ENCODE results near the gene HCN2. TPM values are rescaled to one million over a fixed set of nuclear protein-coding genes. Genes with fewer than 3 reads are reported as not detected.
A peak's percentile ranks its signal among the peaks of the same experiment; 100 is the strongest.

HCN2 gene
- total and polyA plus RNA-seq, 2 of the 13 experiments (the other 11 are each of a cell fraction or from before 2014, with no cell fraction given) = 0.01 TPM; not detected in 1

GRCh38 chr19:616747-617526, 27.3 kb downstream of the HCN2 start:
- intact Hi-C loops (cut with micrococcal nuclease; ENCODE audit: unreplicated experiment) (no loop called here), in situ Hi-C loops (cut with HindIII; ENCODE audit: extremely low pct_ligation_motif_present, low pct_unique_long_range_greater_than_20kb) (no loop called here)
- ChIA-PET CTCF (ENCODE audit: low intra/inter-chr PET ratio, low total read pairs) (no interaction called here), POLR2A (interaction anchor here (0.6 kb wide), 1 partner anchor 102 kb away, joined by 3 read pairs; no protein-coding TSS in a partner anchor)
- Histone ChIP-seq H3K4me2 (ENCODE audit: low read depth, low read length) (no peak overlapping the region), H3K27me3 (ENCODE audit: control insufficient read depth in 1 of 2, insufficient read depth in 2 of 2, low read length in 2 of 2) (no peaks in the 10 kb centered on the region), H3K36me3 (replicated peaks in 1 of 2; ENCODE audit: control insufficient read depth in 1 of 2, insufficient read depth in 2 of 2, low read length in 2 of 2) (peaks cover 9 to 25% of the 10 kb centered on the region in 2 experiments; a peak in 4 of 5 replicates), H3K27ac (ENCODE audit: extremely low read length, insufficient read depth, low read length) (no peak overlapping the region), H3K4me1 (ENCODE audit: insufficient read depth, low read length) (no peaks in the 10 kb centered on the region), H3K4me3 (replicated peaks in 1 of 3; ENCODE audit: insufficient read depth in 1 of 3, low read depth in 2 of 3, low read length in 3 of 3) (no peak overlapping the region), H2AFZ (ENCODE audit: low read length) (no peak overlapping the region), H4K20me1 (ENCODE audit: insufficient read depth, low read length) (no peaks in the 10 kb centered on the region), H3K79me2 (ENCODE audit: insufficient read depth, low read length) (no peaks in the 10 kb centered on the region), H3K9me3 (ENCODE audit: low read length) (no peaks in the 10 kb centered on the region), H3K9ac (ENCODE audit: insufficient read depth, low read depth, low read length) (no peak overlapping the region)
- WGBS (ENCODE audit: low lambda C conversion rate) = 98% methylated on average over 36 of the region's 58 CpGs
- no peak for DNase-seq (ENCODE audit: low spot score)
- FAIRE-seq = no peak
- no peak for ATAC-seq
- no peak for TF ChIP-seq TBX3 (IDR thresholded peaks at IDR 0.05; ENCODE audit: borderline replicate concordance)
- TF ChIP-seq, protein P1, sequence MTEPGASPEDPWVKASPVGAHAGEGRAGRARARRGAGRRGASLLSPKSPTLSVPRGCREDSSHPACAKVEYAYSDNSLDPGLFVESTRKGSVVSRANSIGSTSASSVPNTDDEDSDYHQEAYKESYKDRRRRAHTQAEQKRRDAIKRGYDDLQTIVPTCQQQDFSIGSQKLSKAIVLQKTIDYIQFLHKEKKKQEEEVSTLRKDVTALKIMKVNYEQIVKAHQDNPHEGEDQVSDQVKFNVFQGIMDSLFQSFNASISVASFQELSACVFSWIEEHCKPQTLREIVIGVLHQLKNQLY (CRISPR knock-in tag; IDR thresholded peaks at IDR 0.05) = no peak
- TF ChIP-seq ZNF235 (CRISPR knock-in tag; IDR thresholded peaks at IDR 0.05; ENCODE audit: borderline replicate concordance) = no peak
- TF ChIP-seq POLR2A (IDR thresholded peaks at IDR 0.05; ENCODE audit: insufficient read depth in 1 of 2, low read depth in 2 of 2, low read length in 2 of 2) = 0 out of 4 replicates have a peak, but pooled peaks of 1 of the 2 experiments have one; percentile 18
- no TSS peak for BruUV-seq (replicated peaks)

GRCh38 chr19:617551-618246, 28.0 kb downstream of the HCN2 start:
- FAIRE-seq = no peak
- intact Hi-C loops (cut with micrococcal nuclease; ENCODE audit: unreplicated experiment) = no loop called here
- POLR2A ChIA-PET = interaction anchor here (0.6 kb wide), 1 partner anchor 101 kb away, joined by 3 read pairs; no protein-coding TSS in a partner anchor
- TF ChIP-seq SSRP1 (CRISPR knock-in tag; IDR thresholded peaks at IDR 0.05) (no peak), RXRA (CRISPR knock-in tag; IDR thresholded peaks at IDR 0.05) (no peak), ZNF574 (CRISPR knock-in tag; IDR thresholded peaks at IDR 0.05) (no peak), ZNF484 (CRISPR knock-in tag; IDR thresholded peaks at IDR 0.05; ENCODE audit: borderline replicate concordance, low read depth) (no peak), CBX5 (CRISPR knock-in tag; IDR thresholded peaks at IDR 0.05; ENCODE audit: borderline replicate concordance) (no peak), CBFB (CRISPR knock-in tag; IDR thresholded peaks at IDR 0.05) (no peak), TCF7L2 (IDR thresholded peaks at IDR 0.05; ENCODE audit: low read depth, low read length) (no peak)
- TF ChIP-seq, protein P2, sequence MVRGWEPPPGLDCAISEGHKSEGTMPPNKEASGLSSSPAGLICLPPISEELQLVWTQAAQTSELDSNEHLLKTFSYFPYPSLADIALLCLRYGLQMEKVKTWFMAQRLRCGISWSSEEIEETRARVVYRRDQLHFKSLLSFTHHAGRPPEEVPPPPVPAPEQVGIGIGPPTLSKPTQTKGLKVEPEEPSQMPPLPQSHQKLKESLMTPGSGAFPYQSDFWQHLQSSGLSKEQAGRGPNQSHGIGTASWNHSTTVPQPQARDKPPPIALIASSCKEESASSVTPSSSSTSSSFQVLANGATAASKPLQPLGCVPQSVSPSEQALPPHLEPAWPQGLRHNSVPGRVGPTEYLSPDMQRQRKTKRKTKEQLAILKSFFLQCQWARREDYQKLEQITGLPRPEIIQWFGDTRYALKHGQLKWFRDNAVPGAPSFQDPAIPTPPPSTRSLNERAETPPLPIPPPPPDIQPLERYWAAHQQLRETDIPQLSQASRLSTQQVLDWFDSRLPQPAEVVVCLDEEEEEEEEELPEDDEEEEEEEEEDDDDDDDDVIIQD (CRISPR knock-in tag; IDR thresholded peaks at IDR 0.05; ENCODE audit: low read depth) = no peak

More at GRCh38 chr19:617551-618246, 28.0 kb downstream of the HCN2 start:
- CTCF ChIA-PET (ENCODE audit: low intra/inter-chr PET ratio, low total read pairs) = no interaction called here
- Histone ChIP-seq H3K79me2 (ENCODE audit: insufficient read depth, low read length) (no peaks in the 10 kb centered on the region), H3K9me3 (ENCODE audit: low read length) (no peaks in the 10 kb centered on the region), H3K4me2 (ENCODE audit: low read depth, low read length) (no peak overlapping the region), H3K4me1 (ENCODE audit: insufficient read depth, low read length) (no peaks in the 10 kb centered on the region), H3K36me3 (replicated peaks in 1 of 2; ENCODE audit: control insufficient read depth in 1 of 2, insufficient read depth in 2 of 2, low read length in 2 of 2) (peaks cover 9 to 25% of the 10 kb centered on the region in 2 experiments; a peak in 4 of 5 replicates), H3K4me3 (replicated peaks in 1 of 3; ENCODE audit: insufficient read depth in 1 of 3, low read depth in 2 of 3, low read length in 3 of 3) (no peak overlapping the region), H3K27ac (ENCODE audit: extremely low read length, insufficient read depth, low read length) (no peak overlapping the region), H3K9ac (ENCODE audit: insufficient read depth, low read depth, low read length) (no peak overlapping the region), H2AFZ (ENCODE audit: low read length) (no peak overlapping the region), H3K27me3 (ENCODE audit: control insufficient read depth in 1 of 2, insufficient read depth in 2 of 2, low read length in 2 of 2) (no peaks in the 10 kb centered on the region), H4K20me1 (ENCODE audit: insufficient read depth, low read length) (no peaks in the 10 kb centered on the region)
- DNase-seq (ENCODE audit: low spot score) = no peak
- peak; percentile 8; the same call in 1 of the 3 replicates for ATAC-seq
- no TSS peak for BruUV-seq (replicated peaks)
- in situ Hi-C loops (cut with HindIII; ENCODE audit: extremely low pct_ligation_motif_present, low pct_unique_long_range_greater_than_20kb) = no loop called here
- 97% methylated on average over 14 of the region's 29 CpGs for WGBS (ENCODE audit: low lambda C conversion rate)

Data from HepG2 (cell line).